ENCODE results near the gene GPR89B. TPM values are rescaled to one million over a fixed set of nuclear protein-coding genes. Genes with fewer than 3 reads are reported as not detected.
"Not testable (repeated sequence)": the region's sequence is repeated elsewhere in the genome, so short reads cannot be mapped to it uniquely, and the experiment has no call there.

Gene GPR89B
- total RNA-seq (2014; rRNA removed; shearing (Covaris generic); ENCODE audit: low replicate concordance), result 20.1 and 25.9 TPM in 2 replicates

DNA sequence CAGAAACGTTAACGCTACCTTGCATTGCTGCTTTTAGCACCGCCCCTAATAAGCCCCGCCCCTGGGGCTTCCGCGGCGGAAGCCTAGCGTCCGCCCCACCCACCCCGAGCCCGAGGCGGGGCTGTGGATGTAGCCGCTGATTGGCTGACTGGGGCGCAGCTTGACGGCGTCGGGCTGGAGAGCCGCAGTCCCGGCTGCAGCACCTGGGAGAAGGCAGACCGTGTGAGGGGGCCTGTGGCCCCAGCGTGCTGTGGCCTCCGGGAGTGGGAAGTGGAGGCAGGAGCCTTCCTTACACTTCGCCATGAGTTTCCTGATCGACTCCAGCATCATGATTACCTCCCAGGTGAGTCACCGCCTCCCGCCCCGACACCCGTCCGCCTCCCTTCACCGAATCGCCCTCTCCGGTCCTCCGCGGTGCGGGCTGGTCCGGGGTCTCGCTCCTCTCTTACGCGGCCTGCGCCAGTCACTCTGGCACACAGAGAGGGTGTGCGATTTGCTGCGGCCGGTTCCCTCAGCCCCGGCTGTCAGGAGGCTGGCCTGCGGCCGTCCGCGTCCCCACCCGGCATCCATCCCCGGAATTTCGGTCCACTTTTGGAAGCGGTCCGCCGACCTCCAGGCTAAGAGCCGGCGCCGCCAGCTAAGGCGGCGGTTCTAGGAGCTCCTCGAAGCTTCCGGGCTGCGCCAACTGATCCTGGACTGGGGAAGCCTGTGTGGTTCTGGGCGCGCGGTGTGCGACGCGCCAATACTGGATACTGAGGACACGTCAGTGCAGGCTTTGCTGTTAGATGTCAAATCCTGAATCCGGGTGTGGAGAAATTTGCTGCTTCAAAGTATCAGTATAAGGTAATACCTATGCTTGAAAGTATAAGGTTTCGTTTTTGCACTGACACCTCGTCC, at the start of gene GPR89B:
Gene GPR89B, plus strand, starts transcription at position 185 of the 897 bp plus-strand sequence. Its CDS starts 117 bp downstream, at position 302.
- not testable (repeated sequence) for H3K27me3 ChIP-seq, H3K9me3 ChIP-seq, H3K36me3 ChIP-seq
- DNase-seq, result peak; percentile 91
- H3K4me3 ChIP-seq, result peak within 1 kb of the TSS; percentile 95

DNA sequence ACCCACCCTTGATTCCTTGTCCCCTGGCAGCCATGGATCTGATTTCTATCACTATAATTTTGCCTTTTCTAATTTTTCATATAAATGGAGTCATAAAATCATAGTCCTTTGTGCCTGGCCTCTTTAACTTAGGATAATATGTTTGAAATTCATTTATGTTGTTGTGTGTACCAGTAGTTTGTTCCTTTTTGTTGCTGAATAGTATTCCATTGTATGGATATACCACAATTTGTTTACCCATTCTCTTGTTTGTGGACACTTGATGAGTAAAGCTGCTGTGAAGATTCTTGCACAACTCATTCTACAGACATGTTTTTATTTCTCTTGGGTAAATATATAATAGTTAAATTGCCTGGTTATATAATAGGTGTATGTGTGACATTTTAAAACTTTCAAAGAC, 48.3 kb upstream of the GPR89B start:
- DNase-seq, result no peak
- Histone ChIP-seq H3K36me3 (no peaks in the 10 kb centered on the region), H3K27me3 (no peaks in the 10 kb centered on the region), H3K4me3 (no peak overlapping the region), H3K9me3 (0 out of 2 replicates have a peak, but pooled peaks cover 2% of the 10 kb centered on the region)

DNA sequence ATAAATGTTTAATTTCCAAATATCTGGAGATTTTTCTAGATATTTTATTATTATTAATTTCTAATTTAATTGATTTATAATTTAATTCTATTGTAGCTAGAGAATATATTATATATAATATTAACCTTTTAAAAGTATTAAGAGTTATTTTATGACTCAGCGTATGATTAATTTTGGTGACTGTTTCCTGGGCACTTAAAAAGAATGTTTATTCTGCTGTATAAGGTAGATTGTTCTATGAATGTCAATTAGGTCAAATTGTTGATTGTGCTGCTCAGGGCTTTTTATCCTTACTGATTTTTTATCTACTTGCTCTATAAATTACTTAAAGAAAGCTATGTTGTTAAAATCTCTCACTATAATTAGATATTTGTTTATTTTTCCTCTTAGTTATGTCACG, 45.7 kb upstream of the GPR89B start:
- DNase-seq, result no peak
- no peaks in the 10 kb centered on the region for H3K27me3 ChIP-seq
- 0 out of 2 replicates have a peak, but pooled peaks cover 2% of the 10 kb centered on the region for H3K9me3 ChIP-seq
- no peak overlapping the region for H3K4me3 ChIP-seq
- no peaks in the 10 kb centered on the region for H3K36me3 ChIP-seq

DNA sequence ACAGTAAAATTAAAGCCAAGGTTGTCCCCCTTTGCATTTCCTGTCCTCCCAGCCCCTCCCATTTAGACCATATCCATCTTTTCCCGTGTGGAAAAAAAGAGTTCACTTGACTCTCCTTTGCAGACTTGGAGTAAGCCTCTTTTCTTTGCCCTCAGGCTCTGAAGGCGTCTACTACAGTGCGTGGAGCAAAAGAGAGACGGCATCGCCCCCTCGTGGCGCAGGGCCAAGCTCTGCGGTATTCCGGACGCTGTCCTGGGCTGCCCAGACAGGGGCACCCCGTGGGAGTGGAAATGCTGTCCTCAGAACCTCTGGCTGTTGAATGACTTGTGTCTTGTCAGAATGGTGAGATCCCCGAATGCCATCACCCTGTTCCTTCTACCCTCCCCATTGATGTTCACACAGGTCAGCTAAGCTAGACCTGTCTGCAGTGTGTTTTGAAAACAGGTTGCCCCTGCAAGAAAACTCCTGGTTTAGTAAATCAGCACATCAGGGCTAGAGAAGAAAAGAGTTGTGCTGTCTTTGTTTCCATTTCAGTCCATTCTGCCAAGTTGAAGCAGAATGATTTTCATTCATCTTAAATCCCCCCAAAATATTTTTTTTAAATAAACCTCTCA, 37.9 kb upstream of the GPR89B start:
- H3K27me3 ChIP-seq, result no peaks in the 10 kb centered on the region
- no peak overlapping the region for H3K4me3 ChIP-seq
- no peaks in the 10 kb centered on the region for H3K36me3 ChIP-seq
- H3K9me3 ChIP-seq, result no peaks in the 10 kb centered on the region
- peak; percentile 53 for DNase-seq

DNA sequence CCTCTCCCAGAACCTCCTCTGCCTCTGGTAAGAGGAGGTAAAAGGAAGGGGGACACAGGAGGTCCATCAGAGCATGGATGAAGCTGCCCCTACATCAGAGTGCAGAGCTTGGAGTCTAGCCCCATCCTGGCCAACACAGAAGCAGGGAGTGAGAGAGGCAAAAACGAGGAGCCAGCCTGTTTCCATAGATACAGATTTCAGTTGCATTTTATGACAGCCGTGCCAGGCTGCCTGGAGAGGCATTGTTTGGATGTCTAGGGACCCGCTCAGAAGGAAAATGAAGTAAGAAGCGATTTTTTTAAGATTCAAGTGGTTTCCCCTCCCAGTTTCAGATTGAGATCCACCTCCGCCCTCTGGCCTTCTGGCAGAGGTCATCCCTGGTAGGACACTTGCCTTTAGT, 37.1 kb upstream of the GPR89B start:
- no peaks in the 10 kb centered on the region for H3K36me3 ChIP-seq
- no peak overlapping the region for H3K4me3 ChIP-seq
- DNase-seq, result no peak
- H3K9me3 ChIP-seq, result no peaks in the 10 kb centered on the region
- H3K27me3 ChIP-seq, result no peaks in the 10 kb centered on the region

DNA sequence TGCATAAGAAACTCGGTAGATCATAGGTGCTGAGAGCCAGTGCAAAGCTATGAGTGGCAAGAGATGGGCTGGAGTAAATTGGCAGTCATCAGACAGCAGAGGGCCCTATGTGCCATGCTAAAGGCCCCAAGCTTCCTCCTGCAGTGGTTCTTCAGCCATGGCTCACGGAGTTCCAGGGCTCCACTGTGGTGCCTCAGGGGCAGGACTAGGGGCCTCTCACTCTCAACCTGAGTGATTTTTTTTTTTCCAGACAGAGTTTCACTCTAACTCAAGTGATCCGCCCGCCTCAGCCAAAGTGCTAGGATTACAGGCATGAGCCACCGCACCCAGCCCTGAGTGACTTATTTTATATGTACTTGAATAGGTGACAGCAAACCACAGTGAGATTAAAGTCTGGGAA, 36.0 kb upstream of the GPR89B start:
- no peaks in the 10 kb centered on the region for H3K36me3 ChIP-seq
- H3K4me3 ChIP-seq, result no peak overlapping the region
- H3K9me3 ChIP-seq, result no peaks in the 10 kb centered on the region
- no peaks in the 10 kb centered on the region for H3K27me3 ChIP-seq
- DNase-seq, result no peak

DNA sequence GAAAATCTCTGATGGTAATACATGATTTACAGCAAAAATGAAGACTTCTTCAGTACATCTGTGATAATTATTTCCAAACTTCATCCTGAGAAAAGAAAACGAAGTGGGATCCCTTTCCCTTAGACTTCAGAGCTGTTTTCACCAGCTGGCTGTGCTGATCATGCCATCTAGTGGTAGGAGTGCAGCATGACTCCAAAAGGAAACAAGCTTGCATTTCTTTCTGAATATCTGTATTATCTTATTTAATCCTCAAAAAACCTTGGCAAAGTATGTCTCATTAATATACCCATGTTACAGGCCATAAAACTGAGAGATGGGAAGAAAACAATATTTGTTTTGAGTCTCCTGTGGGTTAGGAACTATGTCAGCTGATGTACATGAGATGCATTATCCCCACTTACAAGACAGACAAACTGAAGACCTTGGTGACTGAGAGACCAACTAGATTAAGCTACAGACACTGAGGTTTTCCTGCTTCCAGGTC, 35.4 kb upstream of the GPR89B start:
- Histone ChIP-seq H3K9me3 (no peaks in the 10 kb centered on the region), H3K4me3 (no peak overlapping the region), H3K36me3 (no peaks in the 10 kb centered on the region), H3K27me3 (no peaks in the 10 kb centered on the region)
- no peak for DNase-seq

DNA sequence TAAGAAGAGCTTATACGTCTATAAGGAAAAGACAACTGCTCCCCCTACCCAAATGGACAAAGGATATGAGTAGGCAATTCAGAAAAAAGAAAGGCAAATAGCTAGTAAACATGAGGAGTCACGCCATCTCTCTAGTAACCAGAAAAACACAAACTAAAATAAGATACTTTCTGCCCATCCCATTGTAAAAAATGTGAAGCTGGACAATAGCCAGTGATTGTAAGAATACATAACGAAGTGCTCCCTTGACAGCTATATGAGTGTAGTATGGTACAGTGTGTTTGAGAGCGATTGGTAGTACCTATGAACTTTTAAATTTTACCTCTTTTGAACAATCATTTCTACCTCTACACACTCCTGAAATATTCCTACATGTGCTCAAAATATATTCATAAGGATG, 33.1 kb upstream of the GPR89B start:
- H3K9me3 ChIP-seq, result no peaks in the 10 kb centered on the region
- no peak overlapping the region for H3K4me3 ChIP-seq
- no peaks in the 10 kb centered on the region; the same call in 1 of the 2 replicates for H3K27me3 ChIP-seq
- H3K36me3 ChIP-seq, result no peaks in the 10 kb centered on the region
- no peak for DNase-seq

DNA sequence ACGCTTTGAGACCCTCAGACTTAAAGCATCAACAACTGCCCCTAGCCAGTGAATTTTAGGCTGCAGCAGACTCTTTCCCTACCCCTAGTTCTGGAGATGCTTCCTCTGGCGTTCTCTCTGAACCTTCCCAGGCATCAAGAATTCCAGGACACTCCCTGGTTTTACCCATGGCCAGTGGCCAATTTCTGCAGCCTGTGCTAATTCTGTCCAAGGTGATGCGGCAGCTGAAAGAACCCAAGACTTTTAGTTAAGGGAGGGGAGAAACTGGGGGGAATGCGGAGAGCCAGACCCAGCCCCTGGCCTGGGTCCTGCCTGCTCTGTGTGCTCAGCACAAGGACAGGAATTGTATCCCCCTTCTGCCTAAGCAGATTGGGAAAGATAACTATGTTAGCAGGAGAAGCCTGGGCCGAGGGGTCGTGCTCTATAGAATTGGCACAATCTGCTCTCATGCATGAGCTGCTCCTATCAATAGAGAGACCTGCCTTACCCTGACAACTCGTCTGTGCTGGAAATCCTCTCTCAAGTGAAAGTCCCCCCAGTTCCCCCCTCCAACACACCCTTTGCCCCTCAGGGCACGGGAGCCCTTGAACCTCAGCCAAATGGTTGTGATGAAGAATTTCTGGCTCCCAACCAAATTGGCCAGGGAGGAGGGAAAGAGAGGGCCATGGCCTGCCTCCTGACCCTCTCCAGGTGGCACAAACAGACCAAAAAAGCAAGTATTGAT, 31.0 kb upstream of the GPR89B start:
- Histone ChIP-seq H3K4me3 (no peak overlapping the region), H3K9me3 (no peaks in the 10 kb centered on the region), H3K27me3 (no peaks in the 10 kb centered on the region; the same call in 1 of the 2 replicates), H3K36me3 (no peaks in the 10 kb centered on the region)
- no peak for DNase-seq

DNA sequence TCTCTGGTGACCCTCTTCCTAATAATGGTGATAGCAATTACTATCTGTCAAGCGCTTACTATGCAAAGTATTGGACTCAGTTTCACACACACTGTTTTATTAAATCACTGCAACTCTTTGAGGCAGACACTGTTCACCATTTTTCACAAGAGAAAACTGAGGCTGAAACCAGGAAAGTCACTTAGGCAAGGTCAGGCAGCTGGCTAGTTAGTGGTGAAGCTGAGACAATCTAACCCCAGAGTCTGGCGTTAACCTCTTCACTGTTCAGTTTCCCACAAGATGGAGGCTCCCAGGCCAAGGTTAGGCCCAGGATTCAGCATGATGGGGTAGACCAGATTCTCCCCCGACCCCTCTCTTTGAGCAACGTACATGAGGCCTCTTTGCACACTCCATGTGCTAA, 30.4 kb upstream of the GPR89B start:
- H3K9me3 ChIP-seq, result no peaks in the 10 kb centered on the region
- no peak overlapping the region for H3K4me3 ChIP-seq
- no peaks in the 10 kb centered on the region for H3K36me3 ChIP-seq
- no peaks in the 10 kb centered on the region; the same call in 1 of the 2 replicates for H3K27me3 ChIP-seq
- no peak for DNase-seq

DNA sequence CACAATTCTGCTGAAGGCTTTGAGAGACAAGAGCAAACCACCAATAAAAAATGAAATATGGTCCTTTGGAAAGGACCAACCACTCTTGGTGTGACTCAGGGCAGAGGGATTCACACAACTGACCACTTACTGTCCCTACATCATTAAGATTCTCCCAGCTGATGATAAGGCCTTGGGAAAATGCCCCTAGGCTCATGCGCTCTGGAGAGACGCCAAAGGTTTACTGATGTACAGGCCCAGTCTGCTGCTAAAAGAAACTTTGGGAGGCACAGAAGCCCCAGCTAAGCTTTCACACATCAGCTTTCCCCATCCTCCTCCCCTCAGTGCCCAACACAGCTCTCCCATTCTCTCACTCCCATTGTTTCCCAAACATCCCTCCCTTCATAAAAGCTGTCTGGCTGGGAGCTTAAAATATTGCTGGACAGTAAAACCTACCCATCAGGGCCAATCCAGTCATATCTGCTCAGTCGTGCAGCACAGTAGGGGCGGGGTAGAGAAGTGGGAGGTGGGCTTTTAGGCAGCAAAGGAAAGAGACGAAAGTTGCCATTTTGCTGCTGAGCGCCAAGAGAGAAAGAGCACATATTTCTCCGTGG, 25.9 kb upstream of the GPR89B start, which contains the start of gene GJA8:
Gene GJA8, plus strand, starts transcription at position 543 of the 593 bp plus-strand sequence. CDS start 5,161 bp downstream, outside the sequence.
- Histone ChIP-seq H3K36me3 (no peaks in the 10 kb centered on the region), H3K9me3 (no peaks in the 10 kb centered on the region), H3K4me3 (no peak within 1 kb of the TSS), H3K27me3 (no peaks in the 10 kb centered on the region; the same call in 1 of the 2 replicates)
- no peak for DNase-seq

DNA sequence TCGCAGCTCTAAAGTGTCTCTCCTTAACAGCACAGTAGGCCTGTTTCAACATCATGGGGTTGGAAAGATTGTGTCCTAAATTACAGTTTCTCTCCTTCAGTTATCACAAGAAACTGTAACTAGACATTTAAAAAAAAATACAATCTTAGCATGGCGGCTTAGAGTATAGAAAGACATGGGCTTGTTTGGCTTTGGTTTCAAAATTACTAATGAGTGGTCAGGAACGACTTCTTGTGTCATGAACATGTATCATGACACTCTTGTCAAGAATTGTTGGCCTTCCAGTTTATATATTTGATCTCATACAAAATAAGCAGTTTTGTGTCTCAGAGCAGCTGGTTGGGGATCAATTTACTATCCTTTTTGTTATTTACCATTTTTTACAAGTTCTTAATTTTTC, 23.5 kb upstream of the GPR89B start:
- no peak overlapping the region for H3K4me3 ChIP-seq
- no peak for DNase-seq
- no peaks in the 10 kb centered on the region for H3K36me3 ChIP-seq
- no peaks in the 10 kb centered on the region for H3K9me3 ChIP-seq
- H3K27me3 ChIP-seq, result no peaks in the 10 kb centered on the region; the same call in 1 of the 2 replicates

DNA sequence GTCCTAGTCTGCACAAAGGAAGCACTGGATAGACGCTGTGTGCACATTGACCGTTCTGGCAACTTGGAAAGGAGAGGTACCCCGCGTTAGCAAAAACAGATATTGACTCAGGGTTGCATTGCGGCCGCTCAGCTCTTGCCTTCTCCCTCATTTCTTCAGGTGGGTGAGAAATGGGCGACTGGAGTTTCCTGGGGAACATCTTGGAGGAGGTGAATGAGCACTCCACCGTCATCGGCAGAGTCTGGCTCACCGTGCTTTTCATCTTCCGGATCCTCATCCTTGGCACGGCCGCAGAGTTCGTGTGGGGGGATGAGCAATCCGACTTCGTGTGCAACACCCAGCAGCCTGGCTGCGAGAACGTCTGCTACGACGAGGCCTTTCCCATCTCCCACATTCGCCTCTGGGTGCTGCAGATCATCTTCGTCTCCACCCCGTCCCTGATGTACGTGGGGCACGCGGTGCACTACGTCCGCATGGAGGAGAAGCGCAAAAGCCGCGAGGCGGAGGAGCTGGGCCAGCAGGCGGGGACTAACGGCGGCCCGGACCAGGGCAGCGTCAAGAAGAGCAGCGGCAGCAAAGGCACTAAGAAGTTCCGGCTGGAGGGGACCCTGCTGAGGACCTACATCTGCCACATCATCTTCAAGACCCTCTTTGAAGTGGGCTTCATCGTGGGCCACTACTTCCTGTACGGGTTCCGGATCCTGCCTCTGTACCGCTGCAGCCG, 20.3 kb upstream of the GPR89B start:
- H3K27me3 ChIP-seq, result no peaks in the 10 kb centered on the region
- no peaks in the 10 kb centered on the region for H3K9me3 ChIP-seq
- H3K4me3 ChIP-seq, result no peak overlapping the region
- no peaks in the 10 kb centered on the region for H3K36me3 ChIP-seq
- no peak for DNase-seq

DNA sequence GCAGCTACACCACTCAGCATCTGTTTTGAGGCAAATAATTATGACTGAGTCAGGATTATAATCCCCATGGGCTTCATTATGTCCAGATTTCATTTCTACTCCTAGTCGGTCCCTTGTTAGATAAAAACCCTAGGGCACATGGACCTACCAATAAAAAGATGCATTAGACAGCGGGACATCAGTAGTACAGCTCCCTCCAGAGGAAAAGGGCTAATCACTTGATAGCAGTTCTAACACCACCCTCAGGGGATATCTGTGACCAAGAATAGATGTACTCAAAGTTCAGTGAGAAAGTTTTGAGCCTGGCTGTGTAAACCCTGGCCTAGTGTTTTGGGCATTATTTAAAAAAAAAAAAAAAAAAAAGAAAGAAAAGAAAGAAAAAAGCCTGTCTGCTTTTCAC, 15.7 kb upstream of the GPR89B start:
- no peak for DNase-seq
- Histone ChIP-seq H3K36me3 (no peaks in the 10 kb centered on the region), H3K9me3 (no peaks in the 10 kb centered on the region), H3K27me3 (peaks cover 2% of the 10 kb centered on the region), H3K4me3 (no peak overlapping the region)

DNA sequence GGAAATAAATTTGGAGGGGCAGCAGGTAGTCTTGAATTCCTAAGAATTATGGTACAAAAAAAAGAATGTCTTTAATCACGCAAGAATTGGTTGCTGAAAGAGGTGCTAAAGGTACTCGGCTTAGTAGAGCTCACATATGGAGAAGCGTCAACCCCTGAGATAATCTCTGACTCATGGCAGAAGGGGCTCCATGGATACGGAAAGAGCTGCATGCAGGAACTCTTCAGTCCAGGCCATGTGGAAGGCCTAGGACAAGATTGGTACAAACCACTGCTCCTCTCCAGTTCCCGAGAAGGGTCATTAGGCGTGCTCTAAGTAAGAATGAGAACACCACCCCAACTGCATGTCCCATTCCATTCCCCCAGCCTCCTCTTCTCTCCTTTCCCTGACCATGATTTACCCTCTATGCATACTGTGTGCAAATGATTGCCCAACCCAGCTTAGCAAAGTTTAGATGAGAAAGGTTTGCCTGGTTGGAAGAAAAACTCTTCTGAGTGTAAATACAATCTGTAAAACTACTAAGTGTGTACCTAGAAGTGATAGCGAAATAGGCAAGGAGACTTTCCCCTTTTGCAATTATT, 14.8 kb upstream of the GPR89B start:
- no peaks in the 10 kb centered on the region for H3K9me3 ChIP-seq
- H3K4me3 ChIP-seq, result no peak overlapping the region
- no peaks in the 10 kb centered on the region for H3K36me3 ChIP-seq
- no peak for DNase-seq
- H3K27me3 ChIP-seq, result peaks cover 2% of the 10 kb centered on the region

DNA sequence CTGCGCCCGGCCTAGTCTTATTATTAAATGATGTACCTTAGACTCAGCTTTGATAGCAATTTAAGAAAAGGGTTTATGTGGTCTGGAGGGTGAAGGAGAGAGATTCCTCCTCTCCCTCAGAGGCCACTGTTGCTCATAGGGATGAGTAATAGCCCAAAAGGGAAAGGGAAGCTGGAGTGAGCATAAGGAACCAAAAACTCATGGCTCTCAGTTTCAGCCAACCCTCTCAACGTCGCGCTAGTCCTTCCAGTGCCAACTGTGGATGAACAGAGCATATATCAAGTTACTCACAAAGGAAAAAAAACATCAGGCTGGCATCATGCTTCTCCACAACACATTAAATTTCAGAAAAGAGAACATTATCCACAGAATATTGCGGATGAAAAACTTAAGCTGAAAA, 8.3 kb upstream of the GPR89B start:
- Histone ChIP-seq H3K4me3 (no peak overlapping the region), H3K36me3 (no peaks in the 10 kb centered on the region), H3K9me3 (no peaks in the 10 kb centered on the region), H3K27me3 (no peaks in the 10 kb centered on the region; the same call in none of the 2 replicates)
- DNase-seq, result peak; percentile 60
